Measurements from ENCODE around the gene DUSP1. TPM values are rescaled to one million over a fixed set of nuclear protein-coding genes. Genes with fewer than 3 reads are reported as not detected.

DUSP1 gene
- total and polyA plus RNA-seq, 10 of the 15 experiments (the other 5 are each of a cell fraction or from before 2014, with no cell fraction given), result 1.4 to 6.2 (median 3.9) TPM

DNA sequence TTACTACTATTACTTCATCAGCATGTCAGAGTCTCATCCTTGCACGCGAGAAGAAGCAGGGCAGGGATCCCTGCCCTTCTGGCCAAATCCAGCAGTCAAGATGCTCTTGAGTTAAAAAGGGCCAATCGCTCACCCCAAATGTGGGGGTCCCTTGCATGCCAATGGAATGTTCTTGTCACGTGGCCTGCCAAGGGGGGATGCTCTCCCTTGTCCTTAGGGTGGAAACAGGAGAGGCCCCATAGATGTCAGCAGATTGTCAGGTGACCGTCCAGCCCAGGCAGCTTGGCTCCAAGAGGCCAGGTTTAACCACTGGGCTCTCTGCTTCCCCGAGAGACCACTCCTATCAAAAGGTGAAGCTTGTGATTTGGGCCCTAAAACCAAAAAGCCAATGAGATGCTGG is 25.3 kb upstream of the DUSP1 start:
- ChIA-PET POLR2A (no interaction called here), SMC1A (ENCODE audit: uncharacterized antibody, unreplicated experiment) (no interaction called here), RAD21 (ENCODE audit: unreplicated experiment) (no interaction called here), CTCF (interaction anchor here (0.9 kb wide), 1 partner anchor 9 kb away, joined by 3 read pairs; no protein-coding TSS in a partner anchor)
- H3K9me3 ChIP-seq (replicated peaks; ENCODE audit: control insufficient read depth, insufficient read depth, low read length), result peaks cover 5% of the 10 kb centered on the region; the same call in 2 of the 3 replicates
- H3K4me1 ChIP-seq (ENCODE audit: control insufficient read depth, insufficient read depth, low read length), result peaks cover 25% of the 10 kb centered on the region
- ATAC-seq, result no peak
- H2AFZ ChIP-seq (ENCODE audit: control insufficient read depth, low read depth, low read length), result no peak overlapping the region
- WGBS (ENCODE audit: insufficient coverage, insufficient replicate concordance, low lambda C conversion rate, missing lambda C conversion rate), result 86% methylated on average over 6 of the region's 6 CpGs
- no TSS peak for BruUV-seq (replicated peaks)
- in situ Hi-C loops (cut with MboI) (no loop called here), intact Hi-C loops (cut with micrococcal nuclease; ENCODE audit: unreplicated experiment) (no loop called here)
- FAIRE-seq, result no peak
- H3K79me2 ChIP-seq (ENCODE audit: control insufficient read depth, insufficient read depth, low read length), result no peaks in the 10 kb centered on the region
- H3K36me3 ChIP-seq (ENCODE audit: control insufficient read depth in 2 of 2, insufficient read depth in 2 of 2, low read length in 1 of 2), result no peaks in the 10 kb centered on the region
- TF ChIP-seq POLR2AphosphoS2 (IDR thresholded peaks at IDR 0.05; ENCODE audit: low read depth, low read length), result no peak
- no peak for TF ChIP-seq HCFC1 (IDR thresholded peaks at IDR 0.05; ENCODE audit: low read length)
- TF ChIP-seq GATAD2B (conservative IDR thresholded peaks at IDR 0.05; ENCODE audit: low read depth), result no peak
- TF ChIP-seq SMC3 (IDR thresholded peaks at IDR 0.05; ENCODE audit: borderline replicate concordance, low read length), result no peak
- no peak for TF ChIP-seq RELA (IDR thresholded peaks at IDR 0.05; ENCODE audit: borderline replicate concordance, partially characterized antibody)
- no peak for TF ChIP-seq ZNF622 (IDR thresholded peaks at IDR 0.05)
- H3K4me3 ChIP-seq, result no peak overlapping the region
- H3K27me3 ChIP-seq (replicated peaks in 1 of 2; ENCODE audit: control insufficient read depth in 2 of 2, insufficient read depth in 2 of 2, low read length in 1 of 2), result no peaks in the 10 kb centered on the region
- no peaks in the 10 kb centered on the region for H4K20me1 ChIP-seq (ENCODE audit: control insufficient read depth, insufficient read depth)
- no peak overlapping the region for H3K9ac ChIP-seq (ENCODE audit: control insufficient read depth, insufficient read depth, low read length)
- H3K4me2 ChIP-seq (ENCODE audit: control insufficient read depth, insufficient read depth), result no peak overlapping the region
- no peak for DNase-seq (ENCODE audit: low read depth, low spot score)
- no peak overlapping the region for H3K27ac ChIP-seq (ENCODE audit: control insufficient read depth, insufficient read depth)

DNA sequence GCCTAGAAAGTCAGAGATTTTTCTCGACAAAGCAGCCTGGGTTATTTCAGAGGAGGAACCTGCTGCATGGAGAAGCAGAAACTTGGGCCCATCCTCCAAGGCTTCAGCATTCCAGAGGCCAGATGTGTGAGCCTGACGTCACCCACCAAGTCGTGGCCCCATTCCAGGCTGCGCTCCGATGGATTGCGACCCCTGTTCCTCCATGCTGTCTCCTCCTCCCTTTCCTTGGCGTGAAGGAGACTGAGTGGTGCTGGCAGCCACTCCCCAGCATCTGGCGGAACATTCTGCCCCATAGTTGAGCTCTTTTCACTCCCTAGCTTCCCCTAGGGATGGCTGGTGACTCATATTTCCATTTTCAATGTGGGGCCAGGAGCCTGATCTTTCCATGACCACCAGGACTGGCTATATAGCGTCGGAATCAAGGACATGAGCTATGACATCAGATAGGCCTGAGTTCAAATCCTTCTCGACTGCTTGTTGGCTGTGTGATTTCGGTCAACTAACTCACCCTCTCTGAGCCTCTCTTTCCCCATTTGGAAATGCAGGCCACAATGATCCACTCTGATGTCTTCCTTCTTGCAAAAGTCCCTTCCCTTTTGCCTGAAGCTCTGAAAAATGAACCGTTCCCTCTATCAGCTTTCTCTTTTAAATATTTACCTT is 24.5 kb upstream of the DUSP1 start:
- Histone ChIP-seq H3K27me3 (replicated peaks in 1 of 2; ENCODE audit: control insufficient read depth in 2 of 2, insufficient read depth in 2 of 2, low read length in 1 of 2) (no peaks in the 10 kb centered on the region), H2AFZ (ENCODE audit: control insufficient read depth, low read depth, low read length) (no peak overlapping the region), H3K4me3 (no peak overlapping the region), H3K79me2 (ENCODE audit: control insufficient read depth, insufficient read depth, low read length) (no peaks in the 10 kb centered on the region), H3K36me3 (ENCODE audit: control insufficient read depth in 2 of 2, insufficient read depth in 2 of 2, low read length in 1 of 2) (no peaks in the 10 kb centered on the region), H3K9ac (ENCODE audit: control insufficient read depth, insufficient read depth, low read length) (no peak overlapping the region), H3K27ac (ENCODE audit: control insufficient read depth, insufficient read depth) (no peak overlapping the region), H3K9me3 (replicated peaks; ENCODE audit: control insufficient read depth, insufficient read depth, low read length) (peaks cover 5% of the 10 kb centered on the region; the same call in 2 of the 3 replicates), H3K4me2 (ENCODE audit: control insufficient read depth, insufficient read depth) (no peak overlapping the region), H4K20me1 (ENCODE audit: control insufficient read depth, insufficient read depth) (no peaks in the 10 kb centered on the region), H3K4me1 (ENCODE audit: control insufficient read depth, insufficient read depth, low read length) (peaks cover 28% of the 10 kb centered on the region)
- ChIA-PET CTCF (interaction anchor here (0.6 to 1.3 kb wide), 3 partner anchors 8 to 79 kb away, joined by 3 to 4 read pairs (median 3); no protein-coding TSS in a partner anchor), SMC1A (ENCODE audit: uncharacterized antibody, unreplicated experiment) (no interaction called here), POLR2A (interaction anchor here (0.6 kb wide), 1 partner anchor 748 kb away, joined by 3 read pairs; no protein-coding TSS in a partner anchor), RAD21 (ENCODE audit: unreplicated experiment) (interaction anchor here (0.7 kb wide), 1 partner anchor 951 kb away, joined by 3 read pairs; no protein-coding TSS in a partner anchor)
- DNase-seq (ENCODE audit: low read depth, low spot score), result no peak
- ATAC-seq, result no peak
- intact Hi-C loops (cut with micrococcal nuclease; ENCODE audit: unreplicated experiment) (no loop called here), in situ Hi-C loops (cut with MboI) (no loop called here)
- WGBS (ENCODE audit: insufficient coverage, insufficient replicate concordance, low lambda C conversion rate, missing lambda C conversion rate), result 85% methylated on average over 13 of the region's 13 CpGs
- BruUV-seq (replicated peaks), result no TSS peak
- FAIRE-seq, result no peak
- TF ChIP-seq IRF5 (IDR thresholded peaks at IDR 0.05; ENCODE audit: borderline replicate concordance) (no peak), SPI1 (IDR thresholded peaks at IDR 0.05; ENCODE audit: borderline replicate concordance, insufficient read depth, low read depth, low read length) (no peak), IRF3 (IDR thresholded peaks at IDR 0.05) (no peak), TAF1 (IDR thresholded peaks at IDR 0.05; ENCODE audit: borderline replicate concordance, low read depth, low read length) (no peak), POU2F2 (IDR thresholded peaks at IDR 0.05; ENCODE audit: borderline replicate concordance, low read depth, low read length) (no peak)

Measured in GM12878 (cell line).